SU-DHL-6 (cell line): ENCODE measurements around the gene NLRP13.

ENCODE experiments used
- H2AFZ ChIP-seq: fragments of 200-600 bp; sonication (generic); 2 replicates; pipeline ENCODE4 v1.6.1; 2014; ENCODE audit warnings: low read depth, mild to moderate bottlenecking, moderate library complexity, mixed read lengths, antibody characterized with exemption, low read length; ENCODE audit not compliant: severe bottlenecking
- H3F3A ChIP-seq: fragments of 200-600 bp; shearing (Covaris generic); 2 replicates; pipeline ENCODE4 v1.6.0; 2016; ENCODE audit warnings: antibody characterized with exemption, mild to moderate bottlenecking; ENCODE audit not compliant: insufficient read depth
- H3K27ac ChIP-seq: fragments of 200-600 bp; sonication (generic); 2 replicates; pipeline ENCODE4 v1.5.1; 2016; ENCODE audit warnings: low read depth, mild to moderate bottlenecking, low read length, moderate library complexity, mixed read lengths
- H3K27me3 ChIP-seq: fragments of 200-600 bp; sonication (generic), shearing (Covaris generic); 2 replicates; pipeline ENCODE4 v1.6.0; 2014; ENCODE audit warnings: mild to moderate bottlenecking, low read length
- H3K36me3 ChIP-seq: fragments of 200-600 bp; sonication (generic); 2 replicates; pipeline ENCODE4 v1.6.1; 2014; ENCODE audit warnings: mild to moderate bottlenecking, low read length, mixed read lengths
- H3K4me2 ChIP-seq: fragments of 300-600, 200-600 bp; shearing (Covaris generic), sonication (generic); 2 replicates; pipeline ENCODE4 v1.6.0; 2014; ENCODE audit warnings: low read length, low read depth, mild to moderate bottlenecking; ENCODE audit not compliant: poor library complexity, severe bottlenecking
- H3K4me3 ChIP-seq: fragments of 200-600 bp; sonication (generic); 2 replicates; pipeline ENCODE4 v1.5.1; 2014; ENCODE audit warnings: antibody characterized with exemption, low read length, mild to moderate bottlenecking, mixed read lengths; ENCODE audit not compliant: insufficient read depth, poor library complexity, severe bottlenecking
- H3K79me2 ChIP-seq: fragments of 200-600 bp; sonication (generic); 2 replicates; pipeline ENCODE4 v1.6.1; 2014; ENCODE audit warnings: mild to moderate bottlenecking, low read length, moderate library complexity; ENCODE audit not compliant: insufficient read depth
- H3K9ac ChIP-seq: fragments of 200-600 bp; sonication (generic); 2 replicates; pipeline ENCODE4 v1.7.0; 2014; ENCODE audit warnings: mild to moderate bottlenecking, low read length
- H3K9me2 ChIP-seq: fragments of 200-600 bp; sonication (generic); replicated peaks from 2 replicates; pipeline ENCODE4 v1.6.1; 2014; ENCODE audit warnings: low read length; ENCODE audit not compliant: insufficient read depth
- H3K9me3 ChIP-seq: fragments of 200-600 bp; sonication (generic); 2 replicates; pipeline ENCODE4 v1.6.1; 2014; ENCODE audit warnings: low read length, mixed read lengths; ENCODE audit not compliant: insufficient read depth
- H4K20me1 ChIP-seq: fragments of 200-600 bp; sonication (generic); 2 replicates; pipeline ENCODE4 v1.6.1; 2014; ENCODE audit warnings: low read depth, mild to moderate bottlenecking, antibody characterized with exemption, low read length, moderate library complexity, mixed read lengths
- EZH2phosphoT487 ChIP-seq: fragments of 200-600 bp; sonication (generic), shearing (Covaris generic); conservative IDR thresholded peaks from 2 replicates; pipeline ENCODE4 v1.6.1; 2018; ENCODE audit warnings: mild to moderate bottlenecking, antibody characterized with exemption, low read length, moderate library complexity, mixed read lengths
- TF ChIP-seq, protein P1 (sequence below): fragments of 200-600 bp; sonication (generic); IDR thresholded peaks from one replicate; pipeline ENCODE4 v1.5.1; 2017; ENCODE audit warnings: antibody characterized with exemption, mild to moderate bottlenecking, low read length, moderate library complexity; ENCODE audit not compliant: insufficient read depth, poor library complexity, severe bottlenecking

NLRP13 gene

DNA sequence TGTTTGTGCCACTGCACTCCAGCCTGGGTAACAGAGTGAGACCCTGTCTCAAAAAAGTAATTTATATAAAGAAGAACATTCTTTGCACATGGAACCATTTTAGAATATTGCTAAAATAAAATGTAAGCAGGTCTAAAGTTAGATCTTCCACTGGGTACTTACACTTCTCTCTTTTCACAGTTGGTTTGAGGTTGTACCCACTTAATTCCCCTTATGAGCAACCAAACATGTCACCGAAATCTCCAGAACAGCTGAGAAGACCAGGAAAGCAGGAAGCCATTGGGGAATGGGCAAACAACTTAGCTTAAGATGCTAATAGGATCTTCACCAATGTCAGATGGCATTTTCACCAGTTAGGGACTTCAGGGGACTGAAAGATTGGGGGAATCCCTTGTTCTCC is 77.0 kb downstream of the NLRP13 start:
- H3K4me2 ChIP-seq: peak overlapping the region; percentile 37
- H3K9ac ChIP-seq: peak overlapping the region; percentile 29; the same call in 1 of the 2 replicates
- TF ChIP-seq EZH2phosphoT487: no peak
- TF ChIP-seq, protein P1, sequence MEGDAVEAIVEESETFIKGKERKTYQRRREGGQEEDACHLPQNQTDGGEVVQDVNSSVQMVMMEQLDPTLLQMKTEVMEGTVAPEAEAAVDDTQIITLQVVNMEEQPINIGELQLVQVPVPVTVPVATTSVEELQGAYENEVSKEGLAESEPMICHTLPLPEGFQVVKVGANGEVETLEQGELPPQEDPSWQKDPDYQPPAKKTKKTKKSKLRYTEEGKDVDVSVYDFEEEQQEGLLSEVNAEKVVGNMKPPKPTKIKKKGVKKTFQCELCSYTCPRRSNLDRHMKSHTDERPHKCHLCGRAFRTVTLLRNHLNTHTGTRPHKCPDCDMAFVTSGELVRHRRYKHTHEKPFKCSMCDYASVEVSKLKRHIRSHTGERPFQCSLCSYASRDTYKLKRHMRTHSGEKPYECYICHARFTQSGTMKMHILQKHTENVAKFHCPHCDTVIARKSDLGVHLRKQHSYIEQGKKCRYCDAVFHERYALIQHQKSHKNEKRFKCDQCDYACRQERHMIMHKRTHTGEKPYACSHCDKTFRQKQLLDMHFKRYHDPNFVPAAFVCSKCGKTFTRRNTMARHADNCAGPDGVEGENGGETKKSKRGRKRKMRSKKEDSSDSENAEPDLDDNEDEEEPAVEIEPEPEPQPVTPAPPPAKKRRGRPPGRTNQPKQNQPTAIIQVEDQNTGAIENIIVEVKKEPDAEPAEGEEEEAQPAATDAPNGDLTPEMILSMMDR: no peak
- peaks cover 53% of the 10 kb centered on the region for H3F3A ChIP-seq
- H3K36me3 ChIP-seq: no peaks in the 10 kb centered on the region
- no peaks in the 10 kb centered on the region for H3K9me2 ChIP-seq
- H3K27me3 ChIP-seq: no peaks in the 10 kb centered on the region
- no peak overlapping the region for H3K4me3 ChIP-seq
- no peaks in the 10 kb centered on the region; the same call in 1 of the 2 replicates for H3K9me3 ChIP-seq
- H4K20me1 ChIP-seq: no peaks in the 10 kb centered on the region
- no peaks in the 10 kb centered on the region for H3K79me2 ChIP-seq
- peak overlapping the region; percentile 91 for H3K27ac ChIP-seq
- H2AFZ ChIP-seq: no peak overlapping the region
